IMR-90 (cell line): ENCODE data around the gene CADM2. TPM values are rescaled to one million over a fixed set of nuclear protein-coding genes. Genes with fewer than 3 reads are reported as not detected.

Experiments
- ATAC-seq: fragments of 200-7000 bp; cut with Tn5 transposase; 2 replicates; pipeline ENCODE4 v1.9.1; 2020; ENCODE audit warnings: low read depth, mild to moderate bottlenecking, moderate library complexity
- BruUV-seq: library from RNA; stranded (reverse); fragments of 400-500 nt; replicated peaks from 2 replicates; lab custom pipeline; 2021; lab: Mats Ljungman, UMichigan
- CTCF ChIA-PET: fragments of 300-600 bp; formaldehyde crosslinking; extraction: SDS; loops from one replicate; lab custom pipeline; 2021; ENCODE audit warnings: antibody characterized with exemption; lab: Yijun Ruan, JAX
- POLR2A ChIA-PET: fragments of 300-600 bp; sonication (Branson Sonifier 250); formaldehyde crosslinking; loops from one replicate; lab custom pipeline; 2022; ENCODE audit warnings: antibody characterized with exemption; ENCODE audit not compliant: unreplicated experiment; lab: Charles Lee
- DNase-seq: peaks from one replicate; pipeline ENCODE4 v3.0.0; 2013
- H2AFZ ChIP-seq: replicated peaks from 2 replicates; pipeline ENCODE3; 2013; ENCODE audit warnings: low read length, mild to moderate bottlenecking; ENCODE audit not compliant: poor library complexity
- H2AK5ac ChIP-seq: 2 replicates; pipeline ENCODE4 v1.6.1; 2013; ENCODE audit warnings: low read depth, low read length, inconsistent platforms
- H2AK9ac ChIP-seq: replicated peaks from 2 replicates; pipeline ENCODE3; 2013; ENCODE audit warnings: mild to moderate bottlenecking, low read depth, low read length, moderate library complexity; ENCODE audit not compliant: poor library complexity
- H2BK120ac ChIP-seq: 2 replicates; pipeline ENCODE4 v1.6.1; 2013; ENCODE audit warnings: low read depth, low read length, inconsistent platforms
- H2BK15ac ChIP-seq: 3 replicates; pipeline ENCODE4 v1.6.1; 2013; ENCODE audit warnings: low read depth, low read length, inconsistent platforms
- H2BK20ac ChIP-seq: 2 replicates; pipeline ENCODE4 v1.6.1; 2013; ENCODE audit warnings: low read depth, mild to moderate bottlenecking, inconsistent platforms, low read length, moderate library complexity
- H2BK5ac ChIP-seq: 2 replicates; pipeline ENCODE4 v1.6.1; 2013; ENCODE audit warnings: mild to moderate bottlenecking, low read depth, low read length, inconsistent platforms; ENCODE audit not compliant: poor library complexity, severe bottlenecking
- H3K14ac ChIP-seq: replicated peaks from 2 replicates; pipeline ENCODE4 v1.6.1; 2013; ENCODE audit warnings: low read depth, low read length, inconsistent platforms
- H3K18ac ChIP-seq: 2 replicates; pipeline ENCODE4 v1.6.1; 2013; ENCODE audit warnings: low read depth, low read length, control low read depth
- H3K23ac ChIP-seq: 2 replicates; pipeline ENCODE4 v1.6.1; 2013; ENCODE audit warnings: low read depth, low read length, inconsistent platforms
- H3K27ac ChIP-seq: 2 replicates; pipeline ENCODE4 v1.5.1; 2013; ENCODE audit warnings: mild to moderate bottlenecking, control low read depth, low read length; ENCODE audit not compliant: insufficient read depth
- H3K27me3 ChIP-seq: 2 replicates; pipeline ENCODE4 v1.6.1; 2013; ENCODE audit warnings: low read length; ENCODE audit not compliant: control insufficient read depth, insufficient read depth
- H3K36me3 ChIP-seq: 2 replicates; pipeline ENCODE4 v1.6.1; 2013; ENCODE audit warnings: low read length, mixed read lengths; ENCODE audit not compliant: control insufficient read depth, insufficient read depth
- H3K4ac ChIP-seq: 2 replicates; pipeline ENCODE4 v1.6.1; 2013; ENCODE audit warnings: low read depth, low read length, inconsistent platforms
- H3K4me1 ChIP-seq: 2 replicates; pipeline ENCODE4 v1.6.1; 2013; ENCODE audit warnings: low read length, mixed read lengths; ENCODE audit not compliant: control insufficient read depth, insufficient read depth
- H3K4me2 ChIP-seq: 2 replicates; pipeline ENCODE4 v1.6.1; 2013; ENCODE audit warnings: low read depth, mild to moderate bottlenecking, control low read depth, low read length, moderate library complexity
- H3K4me3 ChIP-seq: 2 replicates; pipeline ENCODE4 v1.5.1; 2013; ENCODE audit warnings: low read depth, mild to moderate bottlenecking, control low read depth, low read length, moderate library complexity; ENCODE audit not compliant: insufficient read depth
- H3K56ac ChIP-seq: 2 replicates; pipeline ENCODE4 v1.6.1; 2013; ENCODE audit warnings: low read length, inconsistent platforms; ENCODE audit not compliant: insufficient read depth; ENCODE audit errors: extremely low read depth
- H3K79me1 ChIP-seq, 2 experiments: 2 replicates each; pipeline ENCODE4 v1.6.1; 2013; ENCODE audit warnings: low read length in 2 of 2, inconsistent platforms in 1 of 2, low read depth in 1 of 2
- H3K9ac ChIP-seq: 2 replicates; pipeline ENCODE4 v1.6.1; 2013; ENCODE audit warnings: low read depth, low read length, control low read depth
- H3K9me1 ChIP-seq: 2 replicates; pipeline ENCODE4 v1.6.1; 2013; ENCODE audit warnings: low read length, inconsistent platforms; ENCODE audit not compliant: insufficient read depth
- H3K9me3 ChIP-seq: 2 replicates; pipeline ENCODE4 v1.6.1; 2013; ENCODE audit warnings: low read length; ENCODE audit not compliant: control insufficient read depth, insufficient read depth
- H4K20me1 ChIP-seq: 2 replicates; pipeline ENCODE4 v1.6.1; 2013; ENCODE audit warnings: low read length, inconsistent platforms; ENCODE audit not compliant: insufficient read depth
- H4K5ac ChIP-seq: 2 replicates; pipeline ENCODE4 v1.6.1; 2013; ENCODE audit warnings: mild to moderate bottlenecking, low read depth, low read length, control low read depth
- H4K8ac ChIP-seq, 2 experiments: 2 replicates each; pipeline ENCODE4 v1.6.1; 2013; ENCODE audit warnings: low read depth in 2 of 2, low read length in 2 of 2, control low read depth in 1 of 2, inconsistent platforms in 1 of 2
- H4K91ac ChIP-seq: 2 replicates; pipeline ENCODE4 v1.6.1; 2013; ENCODE audit warnings: low read depth, low read length, inconsistent platforms; ENCODE audit not compliant: insufficient read depth
- MXI1 ChIP-seq: IDR thresholded peaks from 2 replicates; pipeline ENCODE4 v1.6.1; 2012; ENCODE audit warnings: low read depth, mild to moderate bottlenecking, low read length, moderate library complexity, borderline replicate concordance
- NFE2L2 ChIP-seq: fragments of 150-350 bp; IDR thresholded peaks from 2 replicates; pipeline ENCODE4 v1.6.1; 2016; ENCODE audit warnings: low read depth, mild to moderate bottlenecking, low read length
- RCOR1 ChIP-seq: IDR thresholded peaks from 2 replicates; pipeline ENCODE4 v1.6.1; 2012; ENCODE audit warnings: mild to moderate bottlenecking, low read length, improper control_type of control experiment; ENCODE audit not compliant: insufficient replicate concordance
- SMC3 ChIP-seq: fragments of 150-350 bp; IDR thresholded peaks from 2 replicates; pipeline ENCODE4 v1.6.1; 2016; ENCODE audit warnings: low read depth, mild to moderate bottlenecking, antibody characterized with exemption, low read length, moderate library complexity
- WGBS, 2 experiments: methylation state at CpG; one replicate each; pipeline versions ENCODE4 v1.1.5 to v1.1.7; 2013; ENCODE audit warnings: missing lambda C conversion rate in 2 of 2; ENCODE audit not compliant: insufficient read length in 1 of 2; ENCODE audit errors: extremely low coverage in 2 of 2; 5-methylcytosine and 5-hydroxymethylcytosine counted together
- dilution Hi-C: fragments of 300-500 bp; cut with HindIII; formaldehyde crosslinking; loops from one replicate; pipeline ENCODE4 v1.14.3; 2018; ENCODE audit warnings: low sequenced_read_pairs; ENCODE audit not compliant: unreplicated experiment
- in situ Hi-C: fragments of 300-500 bp; cut with MboI; formaldehyde crosslinking; loops from 3 replicates; pipeline ENCODE4 v1.14.3; 2019; ENCODE audit warnings: low sequenced_read_pairs, inconsistent platforms, mixed read lengths
- intact Hi-C: fragments of 100-400 bp; cut with micrococcal nuclease; formaldehyde crosslinking; loops from 2 replicates; pipeline ENCODE4 v1.10.0; 2022
- polyA plus RNA-seq, 3 experiments: library from polyadenylated mRNA; depleted of rRNA; stranded (reverse); fragments of >200 nt; gene quantifications; 2 replicates each; pipeline ENCODE4 v1.2.3, GENCODE V29; 2012; ENCODE audit warnings: low replicate concordance in 1 of 3
- total RNA-seq: library from RNA; depleted of rRNA; stranded (reverse); fragments of >200 nt; gene quantifications from 2 replicates; pipeline ENCODE4 v1.2.3, GENCODE V29; 2012

Gene CADM2
- total and polyA plus RNA-seq, 2 of the 4 experiments (the other 2 are of a cell fraction): not detected

DNA sequence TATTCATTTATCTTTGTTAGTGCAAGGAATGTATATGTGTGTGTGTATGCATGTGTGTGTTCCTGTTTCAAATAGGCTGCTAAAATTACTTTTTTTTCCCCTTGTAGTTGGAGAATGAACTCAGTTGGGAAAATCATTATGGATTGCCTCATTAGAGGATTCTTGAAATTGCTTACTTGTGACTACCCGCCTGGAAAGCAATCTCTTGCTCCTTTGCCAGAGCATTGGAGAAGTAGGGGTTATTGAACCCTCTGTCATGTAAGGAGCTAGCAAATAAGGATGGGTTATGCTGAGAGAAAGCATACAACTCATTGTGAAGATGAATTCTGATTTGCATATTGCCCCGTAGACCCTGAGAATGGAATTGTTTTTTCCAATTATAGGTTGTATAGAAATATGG is 474.5 kb downstream of the CADM2 start:
- Histone ChIP-seq H3K18ac (no peak overlapping the region), H3K79me1 (no peaks in the 10 kb centered on the region), H3K9me3 (no peaks in the 10 kb centered on the region), H3K27me3 (no peaks in the 10 kb centered on the region), H3K4me2 (no peak overlapping the region), H3K4ac (no peak overlapping the region), H4K91ac (no peak overlapping the region), H3K56ac (no peak overlapping the region), H2BK20ac (no peak overlapping the region), H3K9me1 (no peaks in the 10 kb centered on the region), H4K5ac (no peak overlapping the region), H3K36me3 (no peaks in the 10 kb centered on the region), H2BK5ac (no peak overlapping the region), H3K9ac (no peak overlapping the region), H4K20me1 (no peaks in the 10 kb centered on the region), H2AFZ (no peak overlapping the region), H3K4me3 (no peak overlapping the region), H2BK15ac (no peak overlapping the region), H3K4me1 (no peaks in the 10 kb centered on the region), H3K14ac (no peak overlapping the region), H2BK120ac (no peak overlapping the region), H4K8ac (no peak overlapping the region), H3K23ac (no peak overlapping the region), H2AK9ac (no peak overlapping the region), H3K27ac (no peak overlapping the region), H2AK5ac (no peak overlapping the region)
- no CpG with 5 or more reads among the region's 2 CpGs for WGBS, 2 experiments
- ATAC-seq (no peak), DNase-seq (no peak)
- intact Hi-C loops (no loop called here), in situ Hi-C loops (no loop called here), dilution Hi-C loops (no loop called here)
- TF ChIP-seq NFE2L2: no peak
- no peak for TF ChIP-seq RCOR1
- TF ChIP-seq MXI1: no peak
- no peak for TF ChIP-seq SMC3
- CTCF ChIA-PET: no interaction called here
- POLR2A ChIA-PET: no interaction called here
- no TSS peak for BruUV-seq
